ENCODE measurements around the gene FBN2.

FBN2 gene

GRCh38 chr5:128395073-128395472 is 143.0 kb downstream of the FBN2 start:
- TF ChIP-seq CTCF (IDR thresholded peaks at IDR 0.05; ENCODE audit: low read depth, low read length) = no peak
- peak in 1 of 2 donors; percentile 12 for DNase-seq (ENCODE audit: low read depth in 2 of 2)
- H3K4me3 ChIP-seq (replicated peaks in 1 of 2; ENCODE audit: low read depth in 2 of 2, low read length in 2 of 2) = no peak overlapping the region

- no peak overlapping the region for H3K4me3 ChIP-seq (replicated peaks in 1 of 2; ENCODE audit: low read depth in 2 of 2, low read length in 2 of 2)
- no peak for TF ChIP-seq CTCF (IDR thresholded peaks at IDR 0.05; ENCODE audit: low read depth, low read length)
- no peak for DNase-seq (ENCODE audit: low read depth in 2 of 2)
These were observed 154.0 kb downstream of the FBN2 start for GRCh38 chr5:128384068-128384467.

- TF ChIP-seq CTCF (IDR thresholded peaks at IDR 0.05; ENCODE audit: low read depth, low read length) = no peak
- no peak overlapping the region for H3K4me3 ChIP-seq (replicated peaks in 1 of 2; ENCODE audit: low read depth in 2 of 2, low read length in 2 of 2)
- DNase-seq (ENCODE audit: low read depth in 2 of 2) = no peak
These were observed 157.7 kb downstream of the FBN2 start for GRCh38 chr5:128380337-128380736.

- TF ChIP-seq CTCF (IDR thresholded peaks at IDR 0.05; ENCODE audit: low read depth, low read length) = no peak
- no peak overlapping the region for H3K4me3 ChIP-seq (replicated peaks in 1 of 2; ENCODE audit: low read depth in 2 of 2, low read length in 2 of 2)
- DNase-seq (ENCODE audit: low read depth in 2 of 2) = no peak
These were observed 159.4 kb downstream of the FBN2 start for GRCh38 chr5:128378632-128379031.

- no peak overlapping the region for H3K4me3 ChIP-seq (replicated peaks in 1 of 2; ENCODE audit: low read depth in 2 of 2, low read length in 2 of 2)
- DNase-seq (ENCODE audit: low read depth in 2 of 2) = peak in 1 of 2 donors; percentile 29
- TF ChIP-seq CTCF (IDR thresholded peaks at IDR 0.05; ENCODE audit: low read depth, low read length) = no peak
These were observed 159.8 kb downstream of the FBN2 start for GRCh38 chr5:128378196-128378595.

GRCh38 chr5:128376577-128376976 is 161.5 kb downstream of the FBN2 start:
- no peak overlapping the region for H3K4me3 ChIP-seq (replicated peaks in 1 of 2; ENCODE audit: low read depth in 2 of 2, low read length in 2 of 2)

More at GRCh38 chr5:128376577-128376976, 161.5 kb downstream of the FBN2 start:
- no peak for TF ChIP-seq CTCF (IDR thresholded peaks at IDR 0.05; ENCODE audit: low read depth, low read length)
- DNase-seq (ENCODE audit: low read depth in 2 of 2) = peak in 1 of 2 donors; percentile 3
